Liver (tissue), 3 donors: ENCODE results near the gene HELLS.

Source experiments
- EGR1 ChIP-seq, 2 donors: IDR thresholded peaks; 2 replicates each; pipeline ENCODE4 v1.6.1; 2016 to 2018; ENCODE audit warnings: antibody characterized with exemption in 2 of 2, low read depth in 2 of 2
- FOXA1 ChIP-seq: IDR thresholded peaks from 2 replicates; pipeline ENCODE4 v1.6.1; 2016; ENCODE audit warnings: antibody characterized with exemption
- GABPA ChIP-seq, 2 donors: IDR thresholded peaks in 1 of 2; conservative IDR thresholded peaks in 1 of 2; 2 replicates each; pipeline ENCODE4 v1.6.1; 2016; ENCODE audit warnings: antibody characterized with exemption in 2 of 2, mild to moderate bottlenecking in 1 of 2, moderate library complexity in 1 of 2
- HNF4G ChIP-seq: IDR thresholded peaks from 2 replicates; pipeline ENCODE4 v1.6.1; 2016; ENCODE audit warnings: antibody characterized with exemption
- RAD21 ChIP-seq, 2 donors: IDR thresholded peaks; 2 replicates each; pipeline ENCODE4 v1.6.1; 2016; ENCODE audit warnings: antibody characterized with exemption in 2 of 2, mild to moderate bottlenecking in 2 of 2
- YY1 ChIP-seq: IDR thresholded peaks from 2 replicates; pipeline ENCODE4 v1.6.1; 2016; ENCODE audit warnings: antibody characterized with exemption, mild to moderate bottlenecking
- TF ChIP-seq, protein P1 (sequence below): fragments of 150-350 bp; IDR thresholded peaks from 2 replicates; pipeline ENCODE4 v1.5.1; 2017; ENCODE audit warnings: improper control_type of control experiment, low read depth, low read length; ENCODE audit not compliant: missing input control
- TF ChIP-seq, protein P2 (sequence below): IDR thresholded peaks from 2 replicates; pipeline ENCODE4 v1.6.1; 2016; ENCODE audit warnings: antibody characterized with exemption
- TF ChIP-seq, protein P3 (sequence below): IDR thresholded peaks from 2 replicates; pipeline ENCODE4 v1.6.1; 2016; ENCODE audit warnings: antibody characterized with exemption
- donor health status: healthy.
- donor health status: healthy.

DNA sequence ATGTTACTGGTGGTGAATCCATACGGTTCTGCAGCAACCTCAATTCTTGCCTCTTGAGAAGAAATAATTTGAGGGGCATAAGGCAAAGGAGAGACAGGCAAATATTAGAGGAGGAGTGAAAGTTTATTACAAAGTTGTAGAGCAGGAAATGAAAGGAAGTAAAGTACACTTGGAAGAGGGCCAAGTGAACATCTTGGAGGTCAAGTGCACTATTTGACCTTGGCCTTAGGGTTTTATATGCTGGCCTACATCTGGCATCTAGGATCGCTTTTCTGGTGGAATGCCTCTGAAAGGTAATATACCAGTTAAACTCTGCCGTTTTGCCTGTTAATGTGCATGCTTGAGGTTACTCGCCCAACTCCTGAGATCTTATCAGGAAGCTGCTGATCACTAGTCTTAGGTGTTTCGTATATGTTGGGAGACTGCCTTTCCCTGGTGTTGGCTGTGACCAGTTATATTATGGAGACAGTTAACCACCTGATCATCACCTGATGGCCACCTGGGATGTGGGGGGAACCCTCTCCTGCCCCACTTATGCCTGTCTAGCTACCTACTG, 71.9 kb downstream of the HELLS start:
- TF ChIP-seq FOXA1 (no peak), YY1 (no peak), RAD21 (IDR thresholded peaks at IDR 0.05) (no peak), GABPA (IDR thresholded peaks at IDR 0.05 in 1 of 2, conservative IDR thresholded peaks at IDR 0.05 in 1 of 2) (no peak), HNF4G (no peak), EGR1 (IDR thresholded peaks at IDR 0.05; ENCODE audit: low read depth in 2 of 2) (no peak)
- TF ChIP-seq, protein P1, sequence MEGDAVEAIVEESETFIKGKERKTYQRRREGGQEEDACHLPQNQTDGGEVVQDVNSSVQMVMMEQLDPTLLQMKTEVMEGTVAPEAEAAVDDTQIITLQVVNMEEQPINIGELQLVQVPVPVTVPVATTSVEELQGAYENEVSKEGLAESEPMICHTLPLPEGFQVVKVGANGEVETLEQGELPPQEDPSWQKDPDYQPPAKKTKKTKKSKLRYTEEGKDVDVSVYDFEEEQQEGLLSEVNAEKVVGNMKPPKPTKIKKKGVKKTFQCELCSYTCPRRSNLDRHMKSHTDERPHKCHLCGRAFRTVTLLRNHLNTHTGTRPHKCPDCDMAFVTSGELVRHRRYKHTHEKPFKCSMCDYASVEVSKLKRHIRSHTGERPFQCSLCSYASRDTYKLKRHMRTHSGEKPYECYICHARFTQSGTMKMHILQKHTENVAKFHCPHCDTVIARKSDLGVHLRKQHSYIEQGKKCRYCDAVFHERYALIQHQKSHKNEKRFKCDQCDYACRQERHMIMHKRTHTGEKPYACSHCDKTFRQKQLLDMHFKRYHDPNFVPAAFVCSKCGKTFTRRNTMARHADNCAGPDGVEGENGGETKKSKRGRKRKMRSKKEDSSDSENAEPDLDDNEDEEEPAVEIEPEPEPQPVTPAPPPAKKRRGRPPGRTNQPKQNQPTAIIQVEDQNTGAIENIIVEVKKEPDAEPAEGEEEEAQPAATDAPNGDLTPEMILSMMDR: no peak
- TF ChIP-seq, protein P2, sequence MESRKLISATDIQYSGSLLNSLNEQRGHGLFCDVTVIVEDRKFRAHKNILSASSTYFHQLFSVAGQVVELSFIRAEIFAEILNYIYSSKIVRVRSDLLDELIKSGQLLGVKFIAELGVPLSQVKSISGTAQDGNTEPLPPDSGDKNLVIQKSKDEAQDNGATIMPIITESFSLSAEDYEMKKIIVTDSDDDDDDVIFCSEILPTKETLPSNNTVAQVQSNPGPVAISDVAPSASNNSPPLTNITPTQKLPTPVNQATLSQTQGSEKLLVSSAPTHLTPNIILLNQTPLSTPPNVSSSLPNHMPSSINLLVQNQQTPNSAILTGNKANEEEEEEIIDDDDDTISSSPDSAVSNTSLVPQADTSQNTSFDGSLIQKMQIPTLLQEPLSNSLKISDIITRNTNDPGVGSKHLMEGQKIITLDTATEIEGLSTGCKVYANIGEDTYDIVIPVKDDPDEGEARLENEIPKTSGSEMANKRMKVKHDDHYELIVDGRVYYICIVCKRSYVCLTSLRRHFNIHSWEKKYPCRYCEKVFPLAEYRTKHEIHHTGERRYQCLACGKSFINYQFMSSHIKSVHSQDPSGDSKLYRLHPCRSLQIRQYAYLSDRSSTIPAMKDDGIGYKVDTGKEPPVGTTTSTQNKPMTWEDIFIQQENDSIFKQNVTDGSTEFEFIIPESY: no peak
- TF ChIP-seq, protein P3, sequence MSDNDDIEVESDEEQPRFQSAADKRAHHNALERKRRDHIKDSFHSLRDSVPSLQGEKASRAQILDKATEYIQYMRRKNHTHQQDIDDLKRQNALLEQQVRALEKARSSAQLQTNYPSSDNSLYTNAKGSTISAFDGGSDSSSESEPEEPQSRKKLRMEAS: no peak
